AG10803 (cell line): ENCODE measurements around the gene LENG8.
"Not testable (repeated sequence)": the region's sequence is repeated elsewhere in the genome, so short reads cannot be mapped to it uniquely, and the experiment has no call there.

Experiments used
- DNase-seq: peaks from one replicate; pipeline ENCODE4 v3.0.0; 2010; ENCODE audit warnings: low read depth
- H3K4me3 ChIP-seq: 2 replicates; pipeline ENCODE4 v1.5.1; 2011; ENCODE audit warnings: mild to moderate bottlenecking, low read length, control low read depth
- TF ChIP-seq, protein P1 (sequence below): conservative IDR thresholded peaks from 2 replicates; pipeline ENCODE4 v1.5.1; 2011; ENCODE audit warnings: mild to moderate bottlenecking, low read length, control low read depth, inconsistent platforms

LENG8 gene

DNA sequence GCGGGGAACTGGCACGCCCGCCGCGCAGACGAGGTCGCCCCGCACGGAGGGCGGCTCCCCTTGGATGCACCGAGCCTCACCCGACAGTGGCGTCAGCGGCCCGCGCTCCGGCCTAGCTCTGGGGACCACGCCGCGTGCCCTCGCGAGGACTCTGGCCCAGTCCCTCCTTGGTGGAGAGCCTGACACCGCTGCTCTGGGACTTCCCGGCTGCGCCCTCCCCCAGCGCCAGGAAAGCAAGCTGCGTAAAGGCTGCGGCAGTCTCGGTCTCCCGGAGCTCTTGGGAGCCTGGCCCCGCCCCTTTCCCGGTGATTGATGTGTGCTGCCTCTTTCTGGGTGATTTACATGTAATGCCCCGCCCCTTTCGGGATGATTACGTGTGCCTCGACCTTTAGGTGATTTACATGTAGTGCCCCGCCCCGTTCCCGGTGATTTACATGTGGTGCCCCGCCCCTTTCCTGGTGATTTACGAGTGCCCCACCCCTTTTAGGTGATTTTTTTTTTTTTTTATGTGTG, 14.6 kb downstream of the LENG8 start, which contains the start of gene LENG9:
Gene LENG9 (minus strand): TSS at position 248 of the 513 bp plus-strand sequence. CDS start 252 bp downstream, outside the sequence.
- peak within 1 kb of the TSS; percentile 65 for H3K4me3 ChIP-seq
- DNase-seq, result peak; percentile 97
- TF ChIP-seq, protein P1, sequence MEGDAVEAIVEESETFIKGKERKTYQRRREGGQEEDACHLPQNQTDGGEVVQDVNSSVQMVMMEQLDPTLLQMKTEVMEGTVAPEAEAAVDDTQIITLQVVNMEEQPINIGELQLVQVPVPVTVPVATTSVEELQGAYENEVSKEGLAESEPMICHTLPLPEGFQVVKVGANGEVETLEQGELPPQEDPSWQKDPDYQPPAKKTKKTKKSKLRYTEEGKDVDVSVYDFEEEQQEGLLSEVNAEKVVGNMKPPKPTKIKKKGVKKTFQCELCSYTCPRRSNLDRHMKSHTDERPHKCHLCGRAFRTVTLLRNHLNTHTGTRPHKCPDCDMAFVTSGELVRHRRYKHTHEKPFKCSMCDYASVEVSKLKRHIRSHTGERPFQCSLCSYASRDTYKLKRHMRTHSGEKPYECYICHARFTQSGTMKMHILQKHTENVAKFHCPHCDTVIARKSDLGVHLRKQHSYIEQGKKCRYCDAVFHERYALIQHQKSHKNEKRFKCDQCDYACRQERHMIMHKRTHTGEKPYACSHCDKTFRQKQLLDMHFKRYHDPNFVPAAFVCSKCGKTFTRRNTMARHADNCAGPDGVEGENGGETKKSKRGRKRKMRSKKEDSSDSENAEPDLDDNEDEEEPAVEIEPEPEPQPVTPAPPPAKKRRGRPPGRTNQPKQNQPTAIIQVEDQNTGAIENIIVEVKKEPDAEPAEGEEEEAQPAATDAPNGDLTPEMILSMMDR, result no peak

DNA sequence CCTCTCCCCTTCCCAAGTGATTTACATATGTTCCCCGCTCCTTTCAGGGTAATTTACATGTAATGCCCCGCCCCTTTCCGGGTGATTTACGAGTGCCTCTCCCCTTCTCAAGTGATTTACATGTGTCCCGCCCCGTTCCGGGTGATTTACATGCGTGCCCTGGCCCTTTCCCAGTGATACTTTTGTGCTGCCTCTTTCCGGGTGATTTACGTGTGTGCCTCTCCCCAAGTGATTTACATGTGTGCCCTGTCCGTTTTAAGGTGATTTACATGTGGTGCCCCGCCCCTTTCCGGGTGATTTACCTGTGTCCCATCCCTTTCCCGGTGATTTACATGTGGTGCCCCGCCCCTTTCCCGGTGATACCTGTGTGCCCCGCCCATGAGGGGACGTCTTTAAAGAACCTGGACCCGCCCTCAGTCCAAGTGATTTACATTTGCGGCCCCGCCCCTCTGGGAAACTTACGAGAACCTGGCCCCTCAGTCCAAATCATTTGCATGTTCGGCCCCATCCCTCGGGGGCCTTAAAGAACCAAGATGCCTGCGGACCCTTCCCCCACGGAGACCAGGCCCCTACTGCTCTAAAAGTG, 15.1 kb downstream of the LENG8 start:
- TF ChIP-seq, protein P1, result no peak
- H3K4me3 ChIP-seq, result peak overlapping the region; percentile 65
- peak; percentile 49 for DNase-seq

DNA sequence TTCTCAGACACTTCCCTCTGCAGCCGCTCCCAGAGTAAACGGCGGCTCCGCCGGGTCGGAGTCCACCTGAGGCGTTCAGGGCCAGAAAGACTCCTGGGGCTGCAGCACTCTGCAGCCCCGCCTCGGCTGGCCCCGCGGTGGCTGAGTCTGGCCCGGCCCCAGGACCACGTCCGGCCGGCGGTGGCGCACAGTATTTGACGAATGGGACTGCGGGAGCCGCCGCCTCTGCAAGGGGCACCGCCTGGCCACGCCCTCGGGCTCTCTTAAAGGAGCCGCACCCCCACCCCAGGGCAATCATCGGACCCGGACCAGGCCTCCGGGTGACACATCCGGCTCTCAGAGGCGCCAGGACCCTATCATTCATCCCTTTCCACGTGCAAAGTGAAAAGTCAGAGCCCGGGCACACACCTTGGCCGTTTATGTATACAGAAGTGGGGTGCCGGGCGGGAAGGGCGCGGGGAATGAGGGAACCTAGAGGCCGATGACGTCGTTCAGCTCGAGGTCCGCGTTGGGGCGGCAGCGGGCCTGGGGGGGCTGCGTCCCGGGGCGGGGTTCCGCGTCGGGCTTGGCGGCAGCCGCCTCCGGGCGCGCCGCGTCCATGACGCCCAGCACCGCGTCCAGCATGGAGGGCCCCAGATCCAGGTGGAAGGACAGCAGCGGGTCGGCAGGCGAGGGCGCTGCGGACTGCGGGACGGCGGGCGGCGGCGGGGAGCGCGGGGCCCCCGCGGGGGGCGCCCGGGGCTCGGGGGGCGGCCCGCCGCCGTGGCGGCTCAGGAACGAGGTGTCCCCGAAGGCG, 15.8 kb downstream of the LENG8 start:
- DNase-seq, result peak; percentile 73
- TF ChIP-seq, protein P1, result no peak
- H3K4me3 ChIP-seq, result peak overlapping the region; percentile 65

DNA sequence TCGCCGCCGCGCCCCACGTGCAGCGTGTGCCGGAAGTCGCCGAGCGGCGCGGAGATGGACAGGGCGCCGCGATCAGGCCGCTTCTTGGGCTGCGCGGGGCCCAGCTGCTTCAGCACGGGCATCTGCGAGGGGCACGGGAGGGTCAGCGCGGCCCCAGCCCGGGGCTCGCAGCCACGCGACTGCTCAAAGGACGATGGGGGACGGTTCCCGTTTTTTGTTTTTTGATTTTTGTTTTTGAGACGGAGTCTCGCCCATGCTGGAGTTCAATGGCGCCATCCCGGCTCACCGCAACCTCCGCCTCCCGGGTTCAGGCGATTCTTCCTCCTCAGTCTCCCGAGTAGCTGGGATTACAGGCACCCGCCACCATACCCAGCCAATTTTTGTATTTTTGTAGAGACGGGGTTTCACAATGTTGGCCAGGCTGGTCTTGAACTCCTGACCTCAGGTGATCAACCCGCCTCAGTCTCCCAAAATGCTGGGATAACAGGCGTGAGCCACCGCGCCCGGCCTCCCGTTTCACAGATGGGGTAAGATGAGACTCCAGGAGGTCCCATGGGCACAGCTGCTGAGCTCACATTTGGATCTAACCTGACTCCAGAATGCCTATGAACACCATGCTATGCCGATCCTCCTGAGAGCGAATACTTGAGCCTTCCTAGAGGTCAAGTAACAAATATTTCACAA, 16.6 kb downstream of the LENG8 start:
- H3K4me3 ChIP-seq, result no peak overlapping the region
- DNase-seq, result no peak
- TF ChIP-seq, protein P1, result no peak

DNA sequence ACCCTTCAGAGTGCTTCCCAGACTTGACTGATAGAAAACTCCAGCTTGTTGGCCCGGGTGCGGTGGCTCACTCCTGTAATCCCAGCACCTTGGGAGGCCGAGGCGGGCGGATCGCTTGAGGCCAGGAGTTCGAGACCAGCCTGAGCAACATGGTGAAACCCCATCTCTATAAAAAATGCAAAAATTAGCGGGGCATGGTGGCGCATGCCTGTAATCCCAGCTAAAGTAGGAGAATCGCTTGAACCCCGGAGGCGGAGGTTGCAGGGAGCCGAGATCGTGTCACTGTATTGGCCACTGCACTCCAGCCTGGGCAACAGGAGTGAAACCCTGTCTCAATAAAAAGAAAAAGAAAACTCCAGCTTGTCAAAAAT, 17.1 kb downstream of the LENG8 start:
- DNase-seq, H3K4me3 ChIP-seq: not testable (repeated sequence)

DNA sequence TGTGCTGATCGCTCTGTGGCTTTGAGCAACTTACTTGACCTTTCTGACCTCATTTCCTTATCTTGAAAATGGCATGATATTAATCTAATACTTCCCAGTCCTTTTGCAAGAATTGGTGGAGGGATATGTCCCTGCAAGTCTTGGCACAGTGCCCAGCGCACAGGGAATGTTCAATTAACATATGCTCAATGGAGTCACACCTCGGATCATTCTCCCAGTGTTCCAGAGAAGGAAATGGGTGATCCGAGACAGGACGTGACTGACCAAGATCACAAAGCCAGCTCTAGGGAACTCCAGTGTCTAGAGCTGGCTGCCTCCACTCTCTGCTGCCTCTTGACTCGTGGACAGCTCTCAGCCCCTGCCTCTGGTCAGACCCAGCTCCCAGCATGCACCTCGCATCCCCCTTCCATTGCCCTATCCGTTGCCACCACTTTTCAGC, 20.5 kb downstream of the LENG8 start:
- no peak overlapping the region for H3K4me3 ChIP-seq
- DNase-seq, result no peak
- TF ChIP-seq, protein P1, result no peak

DNA sequence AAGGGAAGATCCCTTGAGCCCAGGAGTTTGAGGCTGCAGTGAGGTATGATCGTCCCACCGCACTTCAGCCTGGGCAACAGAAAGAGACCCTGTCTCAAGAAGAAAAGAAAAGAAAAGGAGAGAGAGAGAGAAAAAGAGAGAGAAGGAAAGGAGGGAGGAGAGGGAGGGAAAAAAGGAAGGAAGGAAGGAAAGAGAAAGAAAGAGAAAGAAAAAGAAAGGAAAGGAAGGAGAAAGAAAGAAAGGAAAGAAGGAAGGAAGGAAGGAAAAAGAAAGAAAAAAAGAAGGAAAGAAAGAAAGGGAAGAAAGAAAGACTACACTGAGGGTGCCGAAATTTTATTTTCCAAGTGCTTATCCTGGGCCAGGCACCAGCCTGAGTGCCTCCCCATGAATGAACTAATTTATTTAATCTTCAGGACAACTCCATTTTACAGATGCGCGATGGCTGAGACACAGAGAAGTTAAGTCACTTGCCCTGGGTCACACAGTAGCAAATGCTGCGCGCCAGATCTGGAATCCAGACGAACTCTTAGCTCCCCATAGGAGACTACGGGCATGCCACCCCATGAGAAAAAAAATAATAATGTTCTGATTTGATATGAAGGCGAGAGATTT, 21.4 kb downstream of the LENG8 start:
- TF ChIP-seq, protein P1, result no peak
- no peak for DNase-seq
- H3K4me3 ChIP-seq, result peak overlapping the region; percentile 62
